PC-3 (cell line): Measurements from ENCODE around the gene NES. TPM values are rescaled to one million over a fixed set of nuclear protein-coding genes. Genes with fewer than 3 reads are reported as not detected.

Experiments used
- ATAC-seq: fragments of 200-7000 bp; cut with Tn5 transposase; 2 replicates; pipeline ENCODE4 v1.9.1; 2020; ENCODE audit warnings: mild to moderate bottlenecking, moderate library complexity
- BruUV-seq: library from RNA; stranded (reverse); fragments of 400-500 nt; replicated peaks from 2 replicates; lab custom pipeline; 2021; lab: Mats Ljungman, UMichigan
- CTCF ChIA-PET: fragments of 300-600 bp; sonication (Branson Sonifier 250); formaldehyde crosslinking; loops from one replicate; lab custom pipeline; 2022; ENCODE audit warnings: antibody characterized with exemption; lab: Charles Lee
- POLR2A ChIA-PET: fragments of 300-600 bp; sonication (Branson Sonifier 250); formaldehyde crosslinking; loops from one replicate; lab custom pipeline; 2022; ENCODE audit warnings: antibody characterized with exemption; ENCODE audit not compliant: unreplicated experiment; lab: Charles Lee
- DNase-seq: peaks from one replicate; pipeline ENCODE4 v3.0.0-alpha.2; 2015
- H2AFZ ChIP-seq: fragments of 300-600 bp; sonication (generic); 2 replicates; pipeline ENCODE4 v1.6.0; 2016; ENCODE audit warnings: antibody characterized with exemption, low read length
- H3F3A ChIP-seq: fragments of 300-600 bp; sonication (generic); one replicate; pipeline ENCODE4 v1.6.0; 2017; ENCODE audit warnings: antibody characterized with exemption, low read length, control low read depth, mild to moderate bottlenecking; ENCODE audit not compliant: unreplicated experiment
- H3K27ac ChIP-seq: fragments of 300-600 bp; sonication (generic); 2 replicates; pipeline ENCODE4 v1.5.1; 2016; ENCODE audit warnings: mild to moderate bottlenecking, low read length
- H3K27me3 ChIP-seq: fragments of 300-600 bp; sonication (generic); 2 replicates; pipeline ENCODE4 v1.6.1; 2016; ENCODE audit warnings: low read length, mixed read lengths
- H3K36me3 ChIP-seq: fragments of 300-600 bp; sonication (generic); 2 replicates; pipeline ENCODE4 v1.6.1; 2016; ENCODE audit warnings: low read depth, mixed run types, low read length, mixed read lengths
- H3K4me1 ChIP-seq: fragments of 300-600 bp; sonication (generic); 2 replicates; pipeline ENCODE4 v1.5.1; 2016; ENCODE audit warnings: low read length; ENCODE audit not compliant: insufficient read depth
- H3K4me2 ChIP-seq: fragments of 300-600 bp; sonication (generic); 2 replicates; pipeline ENCODE4 v1.6.0; 2016; ENCODE audit warnings: low read length
- H3K4me3 ChIP-seq: fragments of 300-600 bp; sonication (generic); 2 replicates; pipeline ENCODE4 v1.5.1; 2016; ENCODE audit warnings: mild to moderate bottlenecking, low read length, mixed read lengths
- H3K79me2 ChIP-seq: fragments of 300-600 bp; sonication (generic); 2 replicates; pipeline ENCODE4 v1.6.1; 2017; ENCODE audit warnings: low read length, mixed read lengths
- H3K9ac ChIP-seq: fragments of 300-600 bp; sonication (generic); 2 replicates; pipeline ENCODE4 v1.6.0; 2016; ENCODE audit warnings: mild to moderate bottlenecking, low read length
- H3K9me2 ChIP-seq: fragments of 300-600 bp; sonication (generic); replicated peaks from 2 replicates; pipeline ENCODE4 v1.6.1; 2016; ENCODE audit warnings: mixed run types, low read length, mixed read lengths
- H3K9me3 ChIP-seq: fragments of 300-600 bp; sonication (generic); 2 replicates; pipeline ENCODE4 v1.6.1; 2016; ENCODE audit warnings: low read length, mixed read lengths
- H4K20me1 ChIP-seq: fragments of 300-600 bp; sonication (generic); 2 replicates; pipeline ENCODE4 v1.6.1; 2016; ENCODE audit warnings: low read length, mixed read lengths
- EZH2 ChIP-seq: fragments of 300-600 bp; sonication (generic); IDR thresholded peaks from one replicate; pipeline ENCODE4 v1.6.1; 2017; ENCODE audit warnings: antibody characterized with exemption, mild to moderate bottlenecking, low read length; ENCODE audit not compliant: unreplicated experiment
- EZH2phosphoT487 ChIP-seq: fragments of 300-600 bp; sonication (generic); IDR thresholded peaks from 2 replicates; pipeline ENCODE4 v1.6.1; 2018; ENCODE audit warnings: mild to moderate bottlenecking, antibody characterized with exemption, low read length, borderline replicate concordance
- intact Hi-C: fragments of 100-400 bp; cut with micrococcal nuclease; formaldehyde crosslinking; loops from 2 replicates; pipeline ENCODE4 v1.9.0; 2023
- total RNA-seq: library from RNA; depleted of rRNA; stranded (reverse); fragments of >200 nt; gene quantifications from 2 replicates; pipeline ENCODE4 v1.2.3, GENCODE V29; 2014
- TF ChIP-seq, protein P1 (sequence below): fragments of 300-600 bp; sonication (generic); conservative IDR thresholded peaks from 2 replicates; pipeline ENCODE4 v1.5.1; 2017; ENCODE audit warnings: antibody characterized with exemption, low read depth, mild to moderate bottlenecking, low read length

Gene NES
- total RNA-seq, 1 experiment from 2014 or later = 58.2 TPM

DNA sequence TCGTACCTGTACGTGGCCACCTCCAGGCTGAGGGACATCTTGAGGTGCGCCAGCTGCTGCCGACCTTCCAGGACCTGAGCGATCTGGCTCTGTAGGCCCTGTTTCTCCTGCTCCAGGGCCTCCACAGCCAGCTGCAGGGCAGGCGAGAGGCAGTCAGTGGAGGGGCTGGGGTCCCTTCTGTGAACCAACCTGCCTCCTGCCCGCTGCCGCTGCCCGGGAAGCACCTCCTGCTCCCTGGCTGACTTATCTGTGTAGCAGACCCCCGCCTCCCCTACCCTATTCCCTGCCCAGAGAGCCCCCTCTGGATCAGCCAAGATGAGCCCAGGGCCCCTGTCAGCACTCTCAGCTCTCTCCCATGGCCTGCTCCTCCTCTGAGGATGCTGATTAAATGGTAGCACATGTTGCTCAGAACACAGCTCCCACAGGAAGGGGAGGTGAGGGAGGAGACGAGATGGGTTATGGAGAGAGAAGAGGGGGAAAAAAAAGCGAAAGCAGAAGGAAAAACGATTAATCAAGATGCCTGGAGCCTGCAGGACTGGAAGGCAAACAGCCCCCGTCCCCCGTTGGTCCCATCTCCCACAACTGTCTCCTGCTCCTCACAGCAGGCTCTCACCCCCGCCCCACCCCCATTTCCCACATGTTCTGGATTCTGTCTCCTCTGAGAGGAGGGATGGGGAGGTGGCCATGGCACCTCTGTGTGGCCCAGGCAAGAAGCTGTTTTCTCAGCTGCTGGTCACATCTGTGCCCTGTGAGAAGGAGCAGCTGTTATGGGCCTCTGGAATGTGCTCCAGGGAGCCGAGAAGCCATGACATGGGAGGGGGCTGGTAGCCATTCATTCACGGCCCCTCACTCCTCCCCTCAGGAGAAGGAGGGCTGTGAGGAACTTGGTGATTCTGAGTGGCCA lies 1.7 kb downstream of the NES start:
- Histone ChIP-seq H3K27me3 (no peaks in the 10 kb centered on the region), H3K4me3 (peak overlapping the region; percentile 64), H3K4me2 (peak overlapping the region; percentile 93), H3K36me3 (0 out of 2 replicates have a peak, but pooled peaks cover 3% of the 10 kb centered on the region), H3K4me1 (peaks cover 28% of the 10 kb centered on the region), H3K9me3 (no peaks in the 10 kb centered on the region), H3K9me2 (no peaks in the 10 kb centered on the region), H2AFZ (no peak overlapping the region), H3K9ac (peak overlapping the region; percentile 67; the same call in 1 of the 2 replicates), H3K79me2 (peaks cover 20% of the 10 kb centered on the region), H3F3A (no peaks in the 10 kb centered on the region), H3K27ac (no peak overlapping the region), H4K20me1 (no peaks in the 10 kb centered on the region)
- ChIA-PET CTCF (interaction anchor here (1.0 to 3.4 kb wide), 2 partner anchors 13 to 15 kb away, joined by 3 to 37 read pairs; no protein-coding TSS in a partner anchor), POLR2A (interaction anchor here (0.6 kb wide), 1 partner anchor 53 kb away, joined by 3 read pairs; the partner anchor contains the start of gene ISG20L2)
- intact Hi-C loops = no loop called here
- no TSS peak for BruUV-seq
- no peak for ATAC-seq
- TF ChIP-seq EZH2 = no peak
- no peak for TF ChIP-seq EZH2phosphoT487
- TF ChIP-seq, protein P1, sequence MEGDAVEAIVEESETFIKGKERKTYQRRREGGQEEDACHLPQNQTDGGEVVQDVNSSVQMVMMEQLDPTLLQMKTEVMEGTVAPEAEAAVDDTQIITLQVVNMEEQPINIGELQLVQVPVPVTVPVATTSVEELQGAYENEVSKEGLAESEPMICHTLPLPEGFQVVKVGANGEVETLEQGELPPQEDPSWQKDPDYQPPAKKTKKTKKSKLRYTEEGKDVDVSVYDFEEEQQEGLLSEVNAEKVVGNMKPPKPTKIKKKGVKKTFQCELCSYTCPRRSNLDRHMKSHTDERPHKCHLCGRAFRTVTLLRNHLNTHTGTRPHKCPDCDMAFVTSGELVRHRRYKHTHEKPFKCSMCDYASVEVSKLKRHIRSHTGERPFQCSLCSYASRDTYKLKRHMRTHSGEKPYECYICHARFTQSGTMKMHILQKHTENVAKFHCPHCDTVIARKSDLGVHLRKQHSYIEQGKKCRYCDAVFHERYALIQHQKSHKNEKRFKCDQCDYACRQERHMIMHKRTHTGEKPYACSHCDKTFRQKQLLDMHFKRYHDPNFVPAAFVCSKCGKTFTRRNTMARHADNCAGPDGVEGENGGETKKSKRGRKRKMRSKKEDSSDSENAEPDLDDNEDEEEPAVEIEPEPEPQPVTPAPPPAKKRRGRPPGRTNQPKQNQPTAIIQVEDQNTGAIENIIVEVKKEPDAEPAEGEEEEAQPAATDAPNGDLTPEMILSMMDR = no peak
- DNase-seq = no peak

DNA sequence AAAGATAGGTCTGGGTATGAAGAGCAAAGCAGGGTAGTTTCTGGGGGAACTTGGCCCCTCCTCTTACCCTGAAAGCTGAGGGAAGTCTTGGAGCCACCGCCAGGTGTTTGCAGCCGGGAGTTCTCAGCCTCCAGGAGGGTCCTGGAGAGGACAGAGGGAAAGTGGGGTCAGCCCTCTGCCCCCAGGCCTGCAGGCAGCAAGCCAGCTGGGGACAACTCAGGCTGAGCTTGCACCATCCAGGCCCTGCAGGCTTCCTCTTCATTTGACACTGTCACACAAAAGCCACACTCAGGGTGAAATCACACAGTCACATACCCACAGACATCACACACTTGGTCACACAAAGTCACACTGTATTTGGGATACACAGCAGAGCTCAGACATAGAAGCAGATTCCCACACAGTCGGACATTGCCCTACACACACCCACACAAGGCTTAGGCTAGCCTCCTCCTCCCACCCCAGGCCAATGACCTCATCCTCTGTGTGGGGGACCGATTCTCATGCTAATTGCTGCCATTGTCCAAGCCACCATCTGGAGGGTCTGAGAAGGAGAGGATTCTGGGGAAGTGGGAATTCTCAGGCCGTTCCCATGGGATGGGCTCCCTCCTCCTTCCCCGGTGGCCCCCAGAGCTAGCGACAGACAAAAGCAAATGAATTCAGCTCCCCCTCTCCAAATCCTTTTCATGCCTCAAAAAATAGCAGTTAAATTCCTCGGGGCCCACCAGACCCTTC lies 3.7 kb downstream of the NES start:
- CTCF ChIA-PET = no interaction called here
- no peaks in the 10 kb centered on the region for H4K20me1 ChIP-seq
- no peak overlapping the region for H2AFZ ChIP-seq
- no TSS peak for BruUV-seq
- no peaks in the 10 kb centered on the region for H3K27me3 ChIP-seq
- H3K9me2 ChIP-seq = no peaks in the 10 kb centered on the region
- peaks cover 20% of the 10 kb centered on the region for H3K79me2 ChIP-seq
- 0 out of 2 replicates have a peak, but pooled peaks cover 3% of the 10 kb centered on the region for H3K36me3 ChIP-seq
- H3K4me3 ChIP-seq = no peak overlapping the region
- no peak overlapping the region for H3K4me2 ChIP-seq
- intact Hi-C loops = no loop called here
- ATAC-seq (no peak), DNase-seq (no peak)
- no peaks in the 10 kb centered on the region for H3K9me3 ChIP-seq
- no peak overlapping the region for H3K9ac ChIP-seq
- H3F3A ChIP-seq = no peaks in the 10 kb centered on the region
- no peak for TF ChIP-seq EZH2phosphoT487
- TF ChIP-seq, protein P1 = no peak
- TF ChIP-seq EZH2 = no peak
- POLR2A ChIA-PET = no interaction called here
- H3K4me1 ChIP-seq = peaks cover 28% of the 10 kb centered on the region
- no peak overlapping the region for H3K27ac ChIP-seq
